Glomerular visceral epithelial cell (primary cell): ENCODE measurements around the gene FBXO8.
"Not testable (repeated sequence)": the region's sequence is repeated elsewhere in the genome, so short reads cannot be mapped to it uniquely, and the experiment has no call there.

Experiments
- DNase-seq: peaks from one replicate; pipeline ENCODE4 v3.0.0-alpha.2; 2016; ENCODE audit errors: extremely low spot score

Gene FBXO8, protein sequence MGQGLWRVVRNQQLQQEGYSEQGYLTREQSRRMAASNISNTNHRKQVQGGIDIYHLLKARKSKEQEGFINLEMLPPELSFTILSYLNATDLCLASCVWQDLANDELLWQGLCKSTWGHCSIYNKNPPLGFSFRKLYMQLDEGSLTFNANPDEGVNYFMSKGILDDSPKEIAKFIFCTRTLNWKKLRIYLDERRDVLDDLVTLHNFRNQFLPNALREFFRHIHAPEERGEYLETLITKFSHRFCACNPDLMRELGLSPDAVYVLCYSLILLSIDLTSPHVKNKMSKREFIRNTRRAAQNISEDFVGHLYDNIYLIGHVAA

DNA sequence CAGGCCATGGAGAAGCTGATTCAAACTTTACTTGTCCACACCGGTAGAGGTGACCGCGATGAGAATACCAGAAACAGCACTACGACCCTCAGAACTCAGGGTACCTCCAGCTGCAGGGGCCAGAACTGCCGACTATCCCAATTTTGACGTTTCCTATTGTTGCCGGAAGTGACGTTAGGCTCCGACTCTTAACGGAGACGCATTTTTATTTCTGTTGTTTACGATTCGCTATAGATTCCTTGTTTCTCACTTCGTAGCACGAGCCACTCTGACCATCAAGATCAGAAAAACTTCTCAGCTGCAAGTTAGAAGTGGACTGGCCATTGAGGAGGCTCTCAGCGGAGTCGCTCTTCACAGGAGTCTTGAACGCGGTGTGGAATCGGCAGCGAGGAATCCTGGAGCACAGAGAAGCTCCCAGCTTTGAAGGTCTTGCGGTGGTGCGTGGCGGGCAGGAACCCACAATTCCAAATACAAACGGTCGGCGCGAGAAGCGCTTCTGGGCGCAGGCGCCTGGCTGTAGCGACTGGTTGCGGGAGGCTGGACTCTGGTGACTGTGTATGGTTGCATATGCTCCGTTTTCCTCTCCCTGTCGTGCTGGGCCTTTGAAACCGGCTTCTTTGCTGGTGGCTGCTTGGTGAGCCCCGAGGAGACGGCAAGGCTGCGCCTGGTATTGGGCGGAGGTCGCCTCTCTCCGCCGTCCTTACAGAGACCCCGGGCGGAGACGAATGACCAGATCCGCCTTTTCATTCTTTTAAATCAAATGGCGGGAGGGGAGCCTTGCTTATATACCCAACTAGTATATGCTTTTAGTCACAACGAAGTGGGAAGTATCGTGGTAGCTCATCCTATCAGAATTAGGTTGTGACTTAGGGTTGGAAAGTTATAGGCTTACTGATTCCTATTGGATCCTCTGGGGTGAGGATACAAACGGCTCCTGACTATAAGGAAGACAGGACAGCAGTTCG, at the start of gene FBXO8, which contains the start of gene CEP44:
TSS of gene FBXO8 (minus strand) at position 161 of the 965 bp plus-strand sequence. CDS start 20,575 bp downstream, outside the sequence.
TSS of gene CEP44 (plus strand) at position 405 of the 965 bp plus-strand sequence. CDS start 15,211 bp downstream, outside the sequence.
- peak; percentile 64 for DNase-seq

DNA sequence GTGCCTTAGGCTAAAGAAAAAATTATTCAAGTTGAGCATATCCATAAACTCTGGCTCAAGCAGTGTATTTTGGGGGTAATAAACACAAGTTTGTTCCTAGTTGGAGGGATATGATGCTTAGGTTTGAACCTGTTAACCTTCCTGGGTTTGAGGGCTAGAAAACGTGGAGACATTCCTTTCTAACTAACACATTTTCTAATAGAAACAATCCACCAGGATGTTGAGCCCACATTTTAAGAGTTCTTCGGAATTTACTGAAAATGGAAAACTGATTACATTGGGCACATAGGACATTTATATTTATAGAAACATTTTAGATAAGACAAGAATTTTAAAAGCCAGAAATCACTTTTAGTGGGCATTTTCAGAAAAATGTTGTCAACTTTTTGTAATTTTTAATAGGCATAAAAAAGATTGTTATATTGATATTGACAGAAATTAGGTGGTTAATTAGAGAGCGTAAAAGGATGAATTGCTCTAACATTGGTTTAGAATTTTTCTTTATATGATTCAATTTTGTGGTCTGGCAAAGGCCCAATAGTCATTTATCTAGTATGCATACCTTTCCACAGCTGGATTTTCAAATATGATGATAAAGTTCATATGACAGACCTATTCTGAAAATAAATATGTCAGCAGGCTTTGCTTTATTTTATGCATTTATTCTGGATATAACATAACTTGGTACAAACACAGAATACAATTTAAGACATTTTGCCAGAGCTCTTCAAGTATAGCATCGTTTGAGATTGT, 49.5 kb upstream of the FBXO8 start:
- no peak for DNase-seq

DNA sequence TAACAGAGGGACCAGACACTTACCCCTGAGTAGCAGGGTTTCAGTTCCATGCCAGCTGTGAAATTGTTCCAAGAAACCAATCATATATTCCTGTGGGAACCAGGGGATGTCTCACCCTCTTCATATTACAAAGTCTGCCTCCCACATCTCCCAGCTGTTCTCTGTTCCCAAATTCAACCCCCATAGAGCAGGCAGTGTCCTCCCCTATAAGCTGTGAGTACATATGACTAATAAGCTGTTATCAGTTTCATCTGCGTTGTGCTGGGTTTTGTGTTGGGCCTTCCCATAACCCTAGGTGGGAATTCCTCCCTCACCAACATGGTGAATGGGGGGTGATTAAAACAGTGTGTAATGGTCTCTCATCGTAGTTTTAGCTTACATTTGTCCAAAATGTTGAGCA, 41.3 kb upstream of the FBXO8 start:
- no peak for DNase-seq

DNA sequence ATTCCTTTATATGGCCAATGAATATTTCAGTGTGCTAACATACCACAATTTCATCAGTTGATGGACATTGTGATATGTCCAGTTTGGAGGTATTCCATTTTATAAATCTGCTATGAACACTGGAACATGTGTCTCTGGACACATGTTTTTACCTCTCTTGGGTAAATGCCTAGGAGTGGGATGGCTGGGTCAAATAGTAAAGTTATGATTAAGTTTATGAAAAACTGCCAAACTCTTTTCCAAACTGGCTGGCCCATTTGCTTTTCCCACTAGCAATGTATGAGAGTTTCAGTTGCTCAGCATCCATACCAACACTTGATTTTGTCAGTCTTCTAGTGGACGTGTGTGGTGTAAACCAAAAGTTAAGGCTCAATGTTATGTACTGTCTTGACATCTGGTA, 40.8 kb upstream of the FBXO8 start:
- no peak for DNase-seq

DNA sequence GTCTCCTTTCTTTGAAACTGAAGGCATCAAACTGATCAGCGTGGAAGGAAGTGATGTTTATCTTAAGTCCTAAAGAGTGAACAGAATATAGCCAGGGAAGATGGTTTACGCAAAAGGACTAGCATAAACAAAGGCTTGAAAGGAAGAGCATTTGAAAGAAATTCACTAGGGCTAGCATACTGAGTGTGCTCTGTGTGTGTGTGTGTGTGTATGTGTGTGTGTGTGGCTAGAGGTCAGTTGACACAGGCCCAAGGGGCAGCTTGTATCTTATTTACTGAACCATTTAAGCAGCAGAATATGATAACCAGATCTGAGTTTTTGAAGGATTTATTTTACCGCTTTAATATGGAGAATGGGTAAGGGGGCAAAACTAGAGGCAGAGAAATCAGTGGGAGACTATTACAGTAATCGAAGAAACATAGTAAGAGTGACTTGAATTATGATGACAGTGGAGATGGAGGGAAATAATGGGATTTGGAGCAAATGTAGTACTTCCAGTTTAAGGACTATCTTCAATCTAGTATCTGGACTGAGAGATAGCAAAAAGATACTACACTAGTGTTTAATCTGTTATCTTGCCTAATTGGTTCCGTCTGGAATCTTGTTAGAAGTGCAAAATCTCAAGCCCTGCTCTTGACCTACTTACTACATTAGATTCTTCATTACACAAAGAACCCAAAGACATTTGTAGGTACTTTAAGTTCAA, 37.2 kb upstream of the FBXO8 start:
- DNase-seq, result no peak

DNA sequence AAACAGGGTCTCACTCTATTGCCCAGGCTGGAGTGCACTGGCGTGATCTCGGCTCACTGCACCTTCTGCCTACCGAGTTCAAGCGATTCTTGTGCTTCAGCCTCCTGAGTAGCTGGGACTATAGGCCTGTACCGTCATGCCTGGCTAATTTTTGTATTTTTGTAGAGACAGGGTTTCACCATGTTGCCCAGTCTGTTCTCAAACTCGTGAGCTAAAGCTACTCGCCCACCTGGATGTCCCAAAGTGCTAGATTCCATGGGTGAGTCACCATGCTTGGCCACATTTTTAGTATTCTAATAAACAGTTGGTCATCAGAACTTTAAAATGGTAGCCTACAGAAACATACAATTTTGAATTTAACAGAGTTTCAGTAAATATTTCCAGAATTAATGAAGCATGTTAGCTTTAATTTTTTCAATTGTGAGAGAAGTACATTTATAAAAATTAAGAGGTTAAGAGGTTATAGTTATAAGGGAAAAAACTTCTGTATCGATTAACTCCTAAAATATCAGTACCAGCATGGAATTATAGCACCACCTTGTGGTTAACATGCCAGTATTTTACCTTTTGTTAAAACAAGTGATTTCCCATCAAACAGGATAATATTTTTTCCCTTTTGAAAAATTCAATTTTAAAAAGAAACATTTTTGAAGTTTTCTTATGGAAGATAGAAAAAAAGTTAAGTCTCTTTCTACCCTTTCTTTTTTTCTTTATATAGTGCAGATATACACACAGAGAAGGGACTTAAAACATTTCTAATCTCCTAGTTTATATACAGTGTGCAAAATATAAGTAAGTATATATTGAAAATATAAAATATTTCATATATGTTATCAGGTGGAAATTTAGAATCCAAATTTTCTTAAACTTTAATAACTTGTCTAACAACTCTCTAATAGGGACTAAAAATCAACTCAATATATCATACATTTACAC, 35.6 kb upstream of the FBXO8 start:
- DNase-seq, result peak; percentile 48

DNA sequence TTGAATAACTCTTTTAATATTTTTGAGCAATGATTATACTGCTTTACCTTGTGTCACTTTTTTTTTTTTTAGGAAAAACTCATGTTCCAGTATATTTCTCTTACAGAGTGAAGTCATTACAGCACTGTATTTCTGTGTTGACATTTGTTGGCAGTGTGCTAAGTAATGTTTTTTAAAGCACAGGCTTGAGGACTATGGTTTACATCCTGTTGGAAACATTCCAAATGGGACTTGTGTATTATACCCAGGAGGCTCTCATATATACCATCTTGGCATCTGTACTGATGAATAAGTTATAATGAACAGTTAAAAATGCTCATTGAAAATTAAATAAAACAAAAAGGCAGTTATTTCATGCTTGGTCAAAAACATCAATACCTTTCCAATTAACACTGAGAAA, 34.1 kb upstream of the FBXO8 start:
- no peak for DNase-seq

DNA sequence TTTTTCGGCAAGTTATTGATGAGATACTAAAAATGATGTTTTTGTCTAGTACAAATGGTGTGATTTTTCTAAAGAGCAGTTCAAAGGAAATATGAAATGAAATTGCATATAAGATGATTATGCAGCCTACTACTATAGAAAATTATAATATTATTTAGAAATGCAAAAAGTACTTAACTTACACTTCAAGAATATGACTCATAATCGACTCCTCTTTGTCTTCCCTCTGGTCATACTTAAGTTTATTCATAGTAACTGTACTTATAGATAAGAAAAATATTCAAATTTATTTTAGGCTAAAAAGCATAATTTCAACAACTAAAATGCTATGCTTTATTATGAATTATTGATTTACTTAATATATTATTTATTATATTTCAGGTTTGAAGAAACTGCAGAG, 33.5 kb upstream of the FBXO8 start:
- DNase-seq, result no peak

DNA sequence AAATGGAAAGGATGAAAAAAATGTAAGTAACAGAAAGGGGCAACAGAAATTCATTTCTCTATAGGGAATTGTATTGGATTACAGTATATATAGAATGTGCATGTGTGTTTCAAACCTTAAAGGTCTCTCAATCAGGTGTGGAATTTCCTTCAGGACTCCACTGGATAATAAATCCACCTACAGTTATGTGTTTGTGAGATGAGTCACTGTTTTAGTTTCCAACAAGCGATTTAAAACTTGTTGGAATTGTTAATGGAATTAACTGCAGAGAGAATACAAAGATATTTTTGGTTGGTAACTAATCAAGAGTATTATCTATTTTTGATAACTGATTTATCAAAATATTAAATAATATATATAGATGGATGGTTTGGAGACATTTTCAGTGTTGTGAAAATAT, 33.1 kb upstream of the FBXO8 start:
- DNase-seq, result no peak

DNA sequence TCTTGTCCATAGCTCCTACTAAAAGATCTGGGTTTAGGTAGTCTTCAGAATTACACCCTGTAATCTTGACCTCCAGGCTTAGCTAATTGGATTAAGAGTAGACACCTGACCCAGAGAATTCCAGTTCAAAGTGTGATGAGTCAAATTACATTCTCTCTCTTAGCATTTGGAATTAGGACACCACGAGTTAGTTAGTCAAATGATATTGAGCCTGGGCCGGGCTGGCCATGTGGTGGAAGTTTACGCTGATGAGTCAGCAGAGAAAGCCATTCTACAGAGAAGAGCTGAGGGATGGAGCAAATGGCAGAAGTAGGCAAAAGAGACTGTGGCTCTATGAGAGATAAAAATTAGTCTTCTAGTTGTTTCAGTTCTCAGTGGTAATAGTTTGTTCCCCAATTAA, 31.3 kb upstream of the FBXO8 start:
- peak; percentile 18 for DNase-seq

DNA sequence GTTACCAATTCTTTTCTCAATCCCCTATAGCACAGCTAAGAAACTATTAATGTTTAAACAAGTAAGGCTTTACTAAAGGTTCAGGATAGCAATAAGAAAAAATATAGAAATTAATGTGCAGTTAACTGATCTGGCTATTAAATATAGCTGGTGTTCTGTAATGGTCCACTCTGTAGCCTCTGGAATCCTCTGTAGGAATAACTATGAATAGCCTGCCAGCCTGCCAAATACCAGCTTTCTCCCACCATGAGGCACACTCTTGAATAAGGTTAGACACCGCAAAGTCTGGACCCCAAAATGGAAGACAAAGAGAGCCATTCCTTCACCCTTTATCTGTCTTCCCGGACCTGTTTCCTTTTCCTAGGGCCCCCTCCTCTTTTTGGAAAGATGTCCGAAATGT, 30.8 kb upstream of the FBXO8 start:
- DNase-seq, result no peak

DNA sequence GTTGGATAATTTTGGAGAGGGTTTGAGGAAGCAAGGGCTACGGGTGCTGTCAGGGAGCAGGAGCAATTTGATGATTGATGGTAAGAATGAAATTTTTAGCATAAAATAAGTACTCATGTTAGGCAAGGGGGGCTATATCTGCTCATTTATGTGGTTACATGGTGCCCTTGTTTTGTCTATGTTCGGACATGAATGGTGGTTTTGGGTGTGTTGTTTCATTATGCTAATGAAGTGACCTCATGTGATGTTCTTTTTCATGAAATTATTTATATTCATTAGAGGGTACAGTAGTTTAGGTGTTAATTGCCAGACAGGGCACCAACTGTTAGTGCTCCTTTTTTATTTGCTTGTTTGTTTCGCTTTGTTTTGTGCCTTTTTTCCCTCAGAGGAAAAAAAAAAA, 29.5 kb upstream of the FBXO8 start:
- no peak for DNase-seq

DNA sequence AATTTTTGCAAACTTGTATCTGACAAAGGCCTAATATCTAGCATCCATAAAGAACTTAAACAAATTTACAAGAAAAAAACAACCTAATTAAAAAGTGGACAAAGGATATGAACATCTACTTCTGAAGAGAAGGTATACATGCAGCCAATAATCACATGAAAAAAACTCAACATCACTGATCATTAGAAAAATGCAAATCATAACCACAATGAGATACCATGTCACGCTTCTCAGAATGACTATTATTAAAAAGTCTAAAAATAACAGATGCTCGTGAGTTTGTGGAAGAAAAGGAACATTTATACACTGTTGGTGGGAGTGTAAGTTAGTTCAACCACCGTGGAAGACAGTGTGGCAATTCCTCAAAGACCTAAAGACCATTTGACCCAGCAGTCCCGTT, 24.2 kb upstream of the FBXO8 start:
- no peak for DNase-seq

DNA sequence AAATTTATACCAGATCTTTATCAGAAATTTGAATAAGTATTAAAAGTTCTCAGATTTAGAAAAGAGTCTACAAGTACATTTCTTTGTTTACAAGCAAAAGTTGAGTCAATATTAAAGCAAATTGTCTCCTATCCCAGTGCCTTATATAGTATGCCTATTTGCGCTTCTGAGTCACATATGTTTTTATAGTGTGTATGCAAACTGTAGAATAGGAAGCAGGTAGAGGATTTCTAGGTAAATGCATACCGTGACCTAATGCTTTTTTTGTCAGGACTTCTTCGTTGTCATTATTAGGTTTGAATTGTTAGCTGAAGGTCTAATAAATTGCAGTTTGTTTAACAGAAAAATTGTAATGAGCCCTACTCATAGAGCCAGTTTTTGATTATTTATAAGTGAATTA, 22.5 kb upstream of the FBXO8 start:
- DNase-seq, result no peak

DNA sequence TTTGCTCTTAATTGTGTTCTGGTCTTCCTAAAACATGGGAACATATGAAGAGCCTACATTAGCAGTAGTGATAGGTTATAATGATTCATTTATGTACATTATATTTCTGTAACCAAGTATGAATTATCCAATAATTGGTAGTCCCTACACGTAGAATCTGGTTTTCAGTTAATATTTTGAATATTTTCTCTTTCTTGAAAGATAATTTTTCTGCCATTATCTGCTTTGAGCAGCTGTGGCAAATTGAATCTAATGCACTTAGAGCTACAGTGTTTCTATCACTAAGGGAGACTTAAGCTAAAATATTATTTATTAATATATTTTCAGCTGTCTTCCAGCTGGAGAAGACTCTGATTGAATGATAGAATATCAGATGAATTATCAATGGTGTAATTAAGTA, 21.2 kb upstream of the FBXO8 start:
- no peak for DNase-seq

DNA sequence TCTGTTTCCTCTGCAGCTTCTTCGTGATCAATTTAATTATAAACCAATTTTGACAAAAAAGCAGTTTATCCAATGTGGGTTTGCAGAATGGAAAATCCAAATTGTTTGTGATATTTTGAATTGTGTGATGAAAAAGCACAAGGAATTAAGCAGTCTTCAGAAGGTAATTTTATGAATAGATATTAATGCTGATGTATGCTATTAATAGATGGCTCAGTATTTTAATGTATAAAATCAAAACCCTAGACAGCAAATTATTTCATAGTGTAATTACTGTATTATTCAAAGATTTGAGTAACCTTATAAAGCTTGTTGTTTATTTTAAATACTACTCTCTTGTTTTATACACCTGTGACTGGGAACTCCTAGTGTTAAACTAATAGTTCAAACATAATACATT, 20.2 kb upstream of the FBXO8 start:
- no peak for DNase-seq

DNA sequence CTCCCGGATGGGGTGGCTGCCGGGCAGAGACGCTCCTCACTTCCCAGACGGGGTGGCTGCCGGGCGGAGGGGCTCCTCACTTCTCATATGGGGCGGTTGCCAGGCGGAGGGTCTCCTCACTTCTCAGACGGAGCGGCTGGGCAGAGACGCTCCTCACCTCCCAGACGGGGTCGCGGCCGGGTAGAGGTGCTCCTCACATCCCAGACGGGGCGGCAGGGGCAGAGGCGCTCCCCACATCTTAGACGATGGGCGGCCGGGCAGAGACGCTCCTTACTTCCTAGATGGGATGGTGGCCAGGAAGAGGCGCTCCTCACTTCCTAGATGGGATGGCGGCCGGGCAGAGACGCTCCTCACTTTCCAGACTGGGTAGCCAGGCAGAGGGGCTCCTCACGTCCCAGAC, 11.7 kb upstream of the FBXO8 start:
- not testable (repeated sequence) for DNase-seq

DNA sequence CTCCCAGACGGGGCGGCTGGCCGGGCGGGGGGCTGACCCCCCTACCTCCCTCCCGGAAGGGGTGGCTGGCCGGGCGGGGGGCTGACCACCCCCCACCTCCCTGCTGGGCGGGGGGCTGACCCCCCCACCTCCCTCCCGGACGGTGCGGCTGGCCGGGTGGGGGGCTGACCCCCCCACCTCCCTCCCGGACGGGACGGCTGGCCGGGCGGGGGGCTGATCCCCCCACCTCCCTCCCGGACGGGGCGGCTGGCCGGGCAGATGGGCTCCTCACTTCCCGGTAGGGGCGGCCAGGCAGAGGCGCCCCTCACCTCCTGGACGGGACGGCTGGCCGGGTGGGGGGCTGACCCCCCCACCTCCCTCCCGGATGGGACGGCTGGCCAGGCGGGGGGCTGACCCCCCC, 11.2 kb upstream of the FBXO8 start:
- DNase-seq, result not testable (repeated sequence)

DNA sequence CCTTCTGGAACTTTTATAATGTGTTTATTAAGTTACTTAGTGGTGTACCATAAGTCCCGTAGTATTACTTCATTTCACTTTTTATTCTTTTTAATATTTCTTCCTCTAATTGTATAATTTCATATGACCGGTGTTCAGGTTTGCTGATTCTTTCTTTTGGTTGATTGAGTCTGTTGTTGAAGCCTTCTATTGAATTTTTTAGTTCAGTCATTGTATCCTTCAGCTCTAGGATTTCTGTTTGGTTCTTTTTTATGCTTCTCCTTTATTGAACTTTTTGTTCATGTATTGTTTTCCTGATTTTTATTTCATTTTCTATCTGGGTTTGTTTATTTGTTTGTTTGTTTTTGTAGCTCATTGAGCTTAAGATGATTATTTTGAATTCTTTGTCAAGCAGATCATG, 9.0 kb upstream of the FBXO8 start:
- no peak for DNase-seq

DNA sequence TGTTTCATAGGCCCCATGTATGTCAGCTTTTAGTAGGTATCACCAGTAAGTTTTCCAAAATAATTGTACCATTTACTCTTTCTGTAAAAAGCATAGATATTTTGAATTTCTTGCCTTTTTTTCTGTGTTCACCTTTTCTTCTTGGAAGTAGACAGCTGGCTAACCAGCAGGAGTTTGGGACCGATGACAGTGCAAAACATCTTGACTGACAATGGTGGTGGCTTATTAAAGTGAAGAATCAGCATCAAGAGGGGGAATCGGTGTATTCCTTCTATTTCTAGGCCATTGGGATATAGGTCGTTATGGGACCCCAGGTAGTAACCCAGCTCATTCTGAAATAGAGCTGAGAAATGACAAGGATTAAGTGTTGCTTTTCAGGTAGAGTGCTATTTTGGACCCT, 3.4 kb upstream of the FBXO8 start:
- DNase-seq, result no peak
